IMR-90 (cell line): ENCODE results near the gene ADAM15. TPM values are rescaled to one million over a fixed set of nuclear protein-coding genes. Genes with fewer than 3 reads are reported as not detected.
A peak's percentile ranks its signal among the peaks of the same experiment; 100 is the strongest.

ENCODE experiments used
- MXI1 ChIP-seq: IDR thresholded peaks from 2 replicates; pipeline ENCODE4 v1.6.1; 2012; ENCODE audit warnings: low read depth, mild to moderate bottlenecking, low read length, moderate library complexity, borderline replicate concordance
- RAD21 ChIP-seq: IDR thresholded peaks from 2 replicates; pipeline ENCODE4 v1.6.1; 2012; ENCODE audit warnings: low read length, improper control_type of control experiment
- polyA plus RNA-seq, 3 experiments: library from polyadenylated mRNA; depleted of rRNA; stranded (reverse); fragments of >200 nt; gene quantifications; 2 replicates each; pipeline ENCODE4 v1.2.3, GENCODE V29; 2012; ENCODE audit warnings: low replicate concordance in 1 of 3
- total RNA-seq: library from RNA; depleted of rRNA; stranded (reverse); fragments of >200 nt; gene quantifications from 2 replicates; pipeline ENCODE4 v1.2.3, GENCODE V29; 2012
- TF ChIP-seq, protein P1 (sequence below): fragments of 150-350 bp; IDR thresholded peaks from 2 replicates; pipeline ENCODE4 v1.6.1; 2017; ENCODE audit warnings: mild to moderate bottlenecking, antibody characterized with exemption, low read length, low read depth

The ADAM15 gene
- total and polyA plus RNA-seq, 2 of the 4 experiments (the other 2 are of a cell fraction) = 25.6 to 52.4 TPM

DNA sequence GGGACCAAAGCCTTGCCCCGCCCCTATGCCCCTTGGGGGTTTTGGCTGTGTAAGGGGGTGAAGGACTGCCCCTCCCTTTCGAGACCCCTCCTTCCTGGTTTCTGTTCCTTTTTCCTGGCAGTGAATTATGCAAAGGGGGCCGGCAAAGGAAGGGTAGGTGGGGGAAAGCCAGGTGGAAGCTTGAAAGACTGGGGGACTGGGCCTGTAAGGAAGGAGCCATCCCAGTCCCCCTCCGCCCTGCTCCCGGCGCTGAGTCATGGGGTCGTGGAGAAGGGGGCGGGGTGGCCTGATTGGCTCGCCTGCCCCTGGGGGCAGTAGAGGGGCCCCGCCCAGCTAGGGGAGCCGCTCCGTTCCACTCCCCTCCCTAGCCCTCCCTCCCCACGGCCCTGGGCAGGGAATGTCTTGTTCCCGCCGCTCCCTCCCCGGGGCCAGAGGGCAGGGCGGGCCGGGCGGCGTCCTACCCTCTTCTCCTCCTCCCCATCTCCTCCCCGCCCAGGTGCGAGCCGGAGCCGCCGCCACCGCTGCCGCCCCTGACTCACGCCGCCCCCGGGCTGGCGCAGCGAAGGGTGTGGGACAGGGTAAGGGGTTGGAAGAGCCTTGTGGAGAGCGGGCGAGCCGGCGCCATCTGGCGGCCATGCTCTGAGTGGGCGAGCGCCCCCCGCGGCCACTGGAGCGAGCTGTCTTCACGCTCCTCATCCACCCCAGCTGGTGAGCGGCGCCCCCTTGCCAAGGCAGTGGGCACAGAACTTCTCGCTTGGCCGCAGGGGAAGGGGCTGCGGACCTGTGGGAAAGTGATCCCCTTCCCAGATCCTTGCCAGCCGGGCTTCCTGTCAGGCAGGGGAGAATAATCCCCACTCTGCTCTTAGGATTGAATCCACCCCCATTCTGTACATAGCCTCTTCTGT is 33.8 kb upstream of the ADAM15 start (continued):
- TF ChIP-seq MXI1 (peak; percentile 73; the same call in 1 of the 2 replicates), RAD21 (peak; percentile 83)
- TF ChIP-seq, protein P1, sequence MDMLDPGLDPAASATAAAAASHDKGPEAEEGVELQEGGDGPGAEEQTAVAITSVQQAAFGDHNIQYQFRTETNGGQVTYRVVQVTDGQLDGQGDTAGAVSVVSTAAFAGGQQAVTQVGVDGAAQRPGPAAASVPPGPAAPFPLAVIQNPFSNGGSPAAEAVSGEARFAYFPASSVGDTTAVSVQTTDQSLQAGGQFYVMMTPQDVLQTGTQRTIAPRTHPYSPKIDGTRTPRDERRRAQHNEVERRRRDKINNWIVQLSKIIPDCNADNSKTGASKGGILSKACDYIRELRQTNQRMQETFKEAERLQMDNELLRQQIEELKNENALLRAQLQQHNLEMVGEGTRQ = no peak
